H1 (cell line): Measurements from ENCODE around the gene SPATA33. TPM values are rescaled to one million over a fixed set of nuclear protein-coding genes. Genes with fewer than 3 reads are reported as not detected.

Experiments
- CTCF ChIA-PET: fragments of 300-600 bp; sonication (Branson Sonifier 250); formaldehyde crosslinking; loops from one replicate; lab custom pipeline; 2021; ENCODE audit not compliant: partially characterized antibody; lab: Charles Lee
- POLR2A ChIA-PET: fragments of 300-600 bp; sonication (Branson Sonifier 250); formaldehyde crosslinking; loops from one replicate; lab custom pipeline; 2021; ENCODE audit warnings: inconsistent platforms; ENCODE audit not compliant: partially characterized antibody; lab: Charles Lee
- DNase-seq, 2 experiments: peaks; one replicate each; pipeline versions ENCODE4 v3.0.0 to v3.0.0-alpha.2; 2010 to 2022; ENCODE audit warnings: low spot score in 2 of 2, low read depth in 1 of 2, mixed read lengths in 1 of 2
- FAIRE-seq: peaks from 2 replicates; lab custom pipeline; 2011; peaks lifted over from hg19 to GRCh38; lab: Jason Lieb, UNC
- H2AFZ ChIP-seq: 2 replicates; pipeline ENCODE4 v1.8.1; 2012; ENCODE audit warnings: low read length, inconsistent platforms
- H2AK5ac ChIP-seq: 2 replicates; pipeline ENCODE4 v1.6.1; 2013; ENCODE audit warnings: low read depth, low read length
- H2BK120ac ChIP-seq: replicated peaks from 2 replicates; pipeline ENCODE3; 2013; ENCODE audit warnings: low read depth, low read length, inconsistent platforms
- H2BK12ac ChIP-seq: 2 replicates; pipeline ENCODE4 v1.6.1; 2013; ENCODE audit warnings: low read depth, low read length
- H2BK15ac ChIP-seq: 2 replicates; pipeline ENCODE4 v1.6.1; 2013; ENCODE audit warnings: low read length
- H2BK20ac ChIP-seq: 2 replicates; pipeline ENCODE4 v1.6.1; 2013; ENCODE audit warnings: low read length
- H2BK5ac ChIP-seq: 2 replicates; pipeline ENCODE4 v1.6.1; 2013; ENCODE audit warnings: low read depth, low read length
- H3K14ac ChIP-seq: 2 replicates; pipeline ENCODE4 v1.6.1; 2013; ENCODE audit warnings: inconsistent platforms; ENCODE audit not compliant: insufficient read length
- H3K18ac ChIP-seq: 2 replicates; pipeline ENCODE4 v1.6.1; 2013; ENCODE audit warnings: low read length; ENCODE audit errors: extremely low read depth
- H3K23ac ChIP-seq: 2 replicates; pipeline ENCODE4 v1.6.1; 2013; ENCODE audit warnings: inconsistent platforms; ENCODE audit not compliant: insufficient read length
- H3K23me2 ChIP-seq: 2 replicates; pipeline ENCODE4 v1.6.1; 2013; ENCODE audit warnings: low read depth, low read length
- H3K27ac ChIP-seq: 2 replicates; pipeline ENCODE4 v1.6.1; 2011; ENCODE audit warnings: low read depth, low read length, inconsistent platforms
- H3K27me3 ChIP-seq, 4 experiments: replicated peaks in 1 of 4; 1 replicate in 1 of 4; 2 replicates in 3 of 4; pipeline versions ENCODE4 v1.6.1 to v1.8.1; 2011 to 2013; ENCODE audit warnings: low read length in 3 of 4, mild to moderate bottlenecking in 3 of 4, inconsistent platforms in 2 of 4, mixed read lengths in 2 of 4, moderate library complexity in 1 of 4; ENCODE audit not compliant: control insufficient read depth in 3 of 4, insufficient read depth in 3 of 4; ENCODE audit errors: extremely low read depth in 1 of 4
- H3K36me3 ChIP-seq, 4 experiments: 2 replicates each; pipeline versions ENCODE4 v1.6.1 to v1.8.1; 2011 to 2013; ENCODE audit warnings: mild to moderate bottlenecking in 4 of 4, low read length in 3 of 4, moderate library complexity in 2 of 4, control low read depth in 1 of 4, inconsistent platforms in 1 of 4; ENCODE audit not compliant: insufficient read depth in 4 of 4, control insufficient read depth in 2 of 4
- H3K4ac ChIP-seq: replicated peaks from 2 replicates; pipeline ENCODE3; 2013; ENCODE audit warnings: low read length, low read depth, mixed read lengths, inconsistent platforms; ENCODE audit not compliant: insufficient read length
- H3K4me1 ChIP-seq, 4 experiments: replicated peaks in 1 of 4; 1 replicate in 1 of 4; 2 replicates in 3 of 4; pipeline versions ENCODE4 v1.6.1 to v1.8.1; 2011 to 2013; ENCODE audit warnings: low read length in 3 of 4, inconsistent platforms in 2 of 4, mixed read lengths in 1 of 4; ENCODE audit not compliant: insufficient read depth in 4 of 4, control insufficient read depth in 3 of 4
- H3K4me2 ChIP-seq, 2 experiments: 2 replicates each; pipeline versions ENCODE4 v1.6.1 to v1.8.1; 2011 to 2013; ENCODE audit warnings: low read depth in 2 of 2, low read length in 2 of 2, control low read depth in 1 of 2, inconsistent platforms in 1 of 2, mild to moderate bottlenecking in 1 of 2; ENCODE audit not compliant: insufficient read depth in 1 of 2
- H3K4me3 ChIP-seq, 4 experiments: fragments of 200-600, 300-600 bp in 1 of 4; sonication (generic), shearing (Covaris generic), sonication (Bioruptor Twin) in 1 of 4; 2 replicates each; pipeline versions ENCODE4 v1.5.1 to v1.8.1; 2011 to 2016; ENCODE audit warnings: low read length in 4 of 4, low read depth in 3 of 4, control low read depth in 2 of 4, inconsistent platforms in 2 of 4, mild to moderate bottlenecking in 2 of 4, mixed read lengths in 1 of 4, moderate library complexity in 1 of 4; ENCODE audit not compliant: insufficient read depth in 2 of 4; ENCODE audit errors: extremely low read depth in 1 of 4
- H3K56ac ChIP-seq: replicated peaks from 2 replicates; pipeline ENCODE3; 2013; ENCODE audit warnings: low read depth, mild to moderate bottlenecking, mixed read lengths, low read length, inconsistent platforms; ENCODE audit not compliant: insufficient read length
- H3K79me1 ChIP-seq: 2 replicates; pipeline ENCODE4 v1.6.1; 2013; ENCODE audit warnings: low read depth, low read length, control low read depth
- H3K79me2 ChIP-seq, 2 experiments: 2 replicates each; pipeline versions ENCODE4 v1.6.1 to v1.8.1; 2012 to 2013; ENCODE audit warnings: low read length in 2 of 2, mild to moderate bottlenecking in 2 of 2, inconsistent platforms in 1 of 2; ENCODE audit not compliant: insufficient read depth in 2 of 2, control insufficient read depth in 1 of 2
- H3K9ac ChIP-seq, 4 experiments: replicated peaks in 1 of 4; 1 replicate in 1 of 4; 2 replicates in 3 of 4; pipeline versions ENCODE4 v1.6.1 to v1.8.1; 2011 to 2013; ENCODE audit warnings: low read depth in 3 of 4, low read length in 3 of 4, control low read depth in 2 of 4, mild to moderate bottlenecking in 2 of 4, moderate library complexity in 2 of 4, inconsistent platforms in 1 of 4; ENCODE audit errors: extremely low read depth in 1 of 4
- H3K9me3 ChIP-seq, 2 experiments: 2 replicates each; pipeline versions ENCODE4 v1.6.1 to v1.8.1; 2012 to 2013; ENCODE audit warnings: mild to moderate bottlenecking in 2 of 2, moderate library complexity in 2 of 2, control low read depth in 1 of 2, inconsistent platforms in 1 of 2, low read depth in 1 of 2, low read length in 1 of 2, mixed read lengths in 1 of 2; ENCODE audit not compliant: insufficient read depth in 2 of 2
- H4K20me1 ChIP-seq, 2 experiments: replicated peaks in 1 of 2; 2 replicates each; pipeline versions ENCODE3 to v1.8.1; 2011 to 2013; ENCODE audit warnings: inconsistent platforms in 2 of 2, low read length in 2 of 2, mild to moderate bottlenecking in 1 of 2; ENCODE audit not compliant: insufficient read depth in 2 of 2, control insufficient read depth in 1 of 2
- H4K5ac ChIP-seq: 2 replicates; pipeline ENCODE4 v1.6.1; 2013; ENCODE audit warnings: low read length, low read depth, mixed read lengths, inconsistent platforms; ENCODE audit not compliant: insufficient read length
- H4K8ac ChIP-seq: 2 replicates; pipeline ENCODE4 v1.8.0; 2013; ENCODE audit warnings: mild to moderate bottlenecking, moderate library complexity, low read length, inconsistent platforms; ENCODE audit not compliant: insufficient read depth; ENCODE audit errors: extremely low read depth
- H4K91ac ChIP-seq: replicated peaks from 2 replicates; pipeline ENCODE3; 2013; ENCODE audit warnings: low read length, mixed read lengths, inconsistent platforms; ENCODE audit not compliant: insufficient read length
- CREB1 ChIP-seq: IDR thresholded peaks from 2 replicates; pipeline ENCODE4 v1.6.1; 2012; ENCODE audit warnings: inconsistent platforms
- EZH2 ChIP-seq: fragments of 200-600 bp; sonication (generic); IDR thresholded peaks from 2 replicates; pipeline ENCODE4 v1.7.1; 2012; ENCODE audit warnings: low read depth, mild to moderate bottlenecking, moderate library complexity, low read length, inconsistent platforms; ENCODE audit not compliant: severe bottlenecking
- FOSL1 ChIP-seq: IDR thresholded peaks from 2 replicates; pipeline ENCODE4 v1.6.1; 2011; ENCODE audit warnings: mild to moderate bottlenecking, low read depth, low read length, moderate library complexity; ENCODE audit not compliant: insufficient read depth
- GABPA ChIP-seq: IDR thresholded peaks from 2 replicates; pipeline ENCODE4 v1.6.1; 2011; ENCODE audit warnings: mild to moderate bottlenecking, low read length, moderate library complexity, borderline replicate concordance; ENCODE audit not compliant: insufficient read depth
- HDAC6 ChIP-seq: IDR thresholded peaks from one replicate; pipeline ENCODE4 v1.7.1; 2012; ENCODE audit warnings: low read depth, mild to moderate bottlenecking, inconsistent platforms, low read length, moderate library complexity
- KDM1A ChIP-seq: fragments of 200-600, 300-600 bp; sonication (generic); IDR thresholded peaks from 2 replicates; pipeline ENCODE4 v1.7.1; 2016; ENCODE audit warnings: mild to moderate bottlenecking, low read length, borderline replicate concordance
- MAFK ChIP-seq: IDR thresholded peaks from 2 replicates; pipeline ENCODE4 v1.6.1; 2012; ENCODE audit warnings: low read depth, mild to moderate bottlenecking, improper control_type of control experiment, low read length
- NANOG ChIP-seq: IDR thresholded peaks from 2 replicates; pipeline ENCODE4 v1.6.1; 2011; ENCODE audit warnings: low read length, low read depth, mild to moderate bottlenecking, inconsistent platforms; ENCODE audit not compliant: insufficient read depth, poor library complexity, severe bottlenecking
- POLR2A ChIP-seq, 2 experiments: IDR thresholded peaks; 1 replicate in 1 of 2; 2 replicates in 1 of 2; pipeline ENCODE4 v1.6.1; 2011; ENCODE audit warnings: low read depth in 2 of 2, low read length in 2 of 2, mild to moderate bottlenecking in 2 of 2; ENCODE audit errors: control extremely low read depth in 1 of 2
- RXRA ChIP-seq: IDR thresholded peaks from 2 replicates; pipeline ENCODE4 v1.6.1; 2011; ENCODE audit warnings: low read depth, mild to moderate bottlenecking, low read length, moderate library complexity; ENCODE audit not compliant: insufficient read depth
- SP2 ChIP-seq: IDR thresholded peaks from 2 replicates; pipeline ENCODE4 v1.6.1; 2012; ENCODE audit warnings: mild to moderate bottlenecking, low read length, inconsistent platforms
- TAF7 ChIP-seq: optimal IDR thresholded peaks from 2 replicates; pipeline ENCODE3; 2011; ENCODE audit warnings: low read depth, mild to moderate bottlenecking, inconsistent platforms, low read length, moderate library complexity, borderline replicate concordance
- ZNF274 ChIP-seq: IDR thresholded peaks from 2 replicates; pipeline ENCODE4 v1.7.0; 2012; ENCODE audit warnings: low read length, borderline replicate concordance; ENCODE audit errors: extremely low read depth
- WGBS, 2 experiments: shearing (Covaris generic) in 1 of 2; methylation state at CpG; one replicate each; pipeline versions ENCODE4 v1.1.6 to v1.1.7; 2013 to 2015; ENCODE audit warnings: low lambda C conversion rate in 2 of 2, mixed read lengths in 2 of 2, inconsistent platforms in 1 of 2, low coverage in 1 of 2, missing lambda C conversion rate in 1 of 2; ENCODE audit not compliant: insufficient replicate concordance in 2 of 2, insufficient coverage in 1 of 2, insufficient read length in 1 of 2; ENCODE audit errors: extremely low coverage in 1 of 2, missing lambda C conversion rate in 1 of 2; 5-methylcytosine and 5-hydroxymethylcytosine counted together
- polyA plus RNA-seq, 7 experiments: library from polyadenylated mRNA; depleted of rRNA in 3 of 7; stranded (reverse) in 5 of 7; unstranded in 2 of 7; fragments of >200 nt in 5 of 7; fragments of 200-250 nt in 2 of 7; gene quantifications; 1 replicate in 5 of 7; 2 replicates in 1 of 7; 4 replicates in 1 of 7; pipeline versions ENCODE4 v1.2.1 to v1.2.3, GENCODE V29; 2011 to 2013; ENCODE audit warnings: missing spikeins in 2 of 7, mixed read lengths in 2 of 7
- total RNA-seq: library from RNA; stranded (reverse); fragmentation: NEBNext Ultra II Directional; extraction: Animal tissue kit (Norgen Biotek cat#: 25700); gene quantifications from 2 replicates; pipeline ENCODE4 v1.2.1, GENCODE V29; 2021

Gene SPATA33
- total and polyA plus RNA-seq, 2 of the 8 experiments (the other 6 are each of a cell fraction or from before 2014, with no cell fraction given): 5.4 to 16.9 TPM

- H2BK5ac ChIP-seq: peak overlapping the region; percentile 8; the same call in 1 of the 2 replicates
- no peak overlapping the region for H3K4ac ChIP-seq
- no peak overlapping the region for H3K27ac ChIP-seq
- H3K18ac ChIP-seq: peak overlapping the region; percentile 24; the same call in 1 of the 2 replicates
- H3K36me3 ChIP-seq: peaks cover 0 to 2% (median under 1%) of the 10 kb centered on the region in 4 experiments; a peak in 2 of 8 replicates
- H2AK5ac ChIP-seq: 0 out of 2 replicates have a peak overlapping the region, but pooled peaks have one; percentile 4
- no peak overlapping the region for H3K9ac ChIP-seq
- peak overlapping the region; percentile 18; the same call in 1 of the 2 replicates for H2BK15ac ChIP-seq
- no peaks in the 10 kb centered on the region for H3K9me3 ChIP-seq
- H3K79me2 ChIP-seq: no peaks in the 10 kb centered on the region
- H4K5ac ChIP-seq: no peak overlapping the region
- H2AFZ ChIP-seq: no peak overlapping the region
- H2BK120ac ChIP-seq: no peak overlapping the region
- H3K27me3 ChIP-seq: peaks cover 0 to 7% (median 2%) of the 10 kb centered on the region in 4 experiments; a peak in 2 of 7 replicates
- no peak overlapping the region for H3K4me3 ChIP-seq
- peaks cover 0 to 5% of the 10 kb centered on the region in 2 experiments for H4K20me1 ChIP-seq
- peaks cover 3% of the 10 kb centered on the region; the same call in 1 of the 2 replicates for H3K23me2 ChIP-seq
- H3K4me1 ChIP-seq: peaks cover 0 to 18% (median 13%) of the 10 kb centered on the region in 4 experiments; a peak in 6 of 7 replicates
- 0 out of 4 replicates have a peak overlapping the region, but pooled peaks of 1 of the 2 experiments have one; percentile 6 for H3K4me2 ChIP-seq
- peak overlapping the region; percentile 80; the same call in 1 of the 2 replicates for H2BK12ac ChIP-seq
- no peak overlapping the region for H3K56ac ChIP-seq
- no peak overlapping the region for H4K8ac ChIP-seq
- CTCF ChIA-PET: interaction anchor here (0.9 to 7.2 kb wide), 9 partner anchors 8 to 202 kb away, joined by 3 to 69 read pairs (median 9); partner anchors contain the start of gene SPATA2L
- H3K23ac ChIP-seq: no peak overlapping the region
- H4K91ac ChIP-seq: no peak overlapping the region
- H3K79me1 ChIP-seq: no peaks in the 10 kb centered on the region
- H2BK20ac ChIP-seq: no peak overlapping the region
- H3K14ac ChIP-seq: no peak overlapping the region
- FAIRE-seq (no peak), DNase-seq (no peak)
- POLR2A ChIA-PET: interaction anchor here (1.8 to 16.7 kb wide), 4 partner anchors 8 to 21 kb away, joined by 6 to 193 read pairs (median 67); partner anchors contain the start of gene VPS9D1
- 88% methylated on average over 17 of the region's 19 CpGs; no CpG with 5 or more reads in 1 of the 2 experiments for WGBS, 2 experiments
- TF ChIP-seq CREB1: no peak
- no peak for TF ChIP-seq RXRA
- TF ChIP-seq FOSL1: no peak
- no peak for TF ChIP-seq HDAC6
- TF ChIP-seq TAF7: no peak
- no peak for TF ChIP-seq NANOG
- no peak for TF ChIP-seq EZH2
- TF ChIP-seq GABPA: no peak
- TF ChIP-seq MAFK: no peak
- no peak for TF ChIP-seq KDM1A
- TF ChIP-seq ZNF274: no peak
- TF ChIP-seq POLR2A (IDR thresholded peaks at IDR 0.05; ENCODE audit: control extremely low read depth in 1 of 2, low read depth in 2 of 2, low read length in 2 of 2): no peak
- TF ChIP-seq SP2: no peak
Observed at GRCh38 chr16:89708481-89708931, 50.9 kb downstream of the SPATA33 start.
